ENCODE results near the gene DKKL1. TPM values are rescaled to one million over a fixed set of nuclear protein-coding genes. Genes with fewer than 3 reads are reported as not detected.

The DKKL1 gene
- total RNA-seq, 1 donor from 2014 or later = 4.4 TPM

DNA sequence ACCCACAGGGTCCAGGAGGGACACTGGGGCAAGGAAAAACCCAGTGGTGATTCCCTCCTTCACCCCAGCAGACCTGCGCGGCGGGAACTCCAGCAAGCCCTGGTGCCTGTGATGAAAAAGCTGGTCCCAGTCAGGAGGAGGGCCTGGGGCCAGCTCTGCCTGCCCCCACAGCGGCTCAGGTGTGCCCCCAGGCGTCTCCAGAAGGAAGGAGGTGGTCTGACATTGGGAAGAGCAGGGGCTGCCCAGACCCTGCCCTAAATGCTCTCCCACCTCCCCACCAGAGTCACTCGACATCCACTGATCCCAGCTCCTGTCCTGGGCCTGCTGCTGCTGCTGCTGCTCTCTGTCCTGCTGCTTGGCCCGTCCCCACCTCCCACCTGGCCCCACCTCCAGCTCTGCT, 53.4 kb downstream of the DKKL1 start:
- Mint-ChIP-seq H3K9me3 (ENCODE audit: unreplicated experiment) (no peaks in the 10 kb centered on the region), H3K27me3 (ENCODE audit: unreplicated experiment) (peaks cover 55% of the 10 kb centered on the region), H3K27ac (ENCODE audit: unreplicated experiment) (no peak overlapping the region), H3K36me3 (ENCODE audit: unreplicated experiment) (no peaks in the 10 kb centered on the region), H3K4me3 (ENCODE audit: unreplicated experiment) (no peak overlapping the region), H3K4me1 (ENCODE audit: unreplicated experiment) (peaks cover 11% of the 10 kb centered on the region)
- TF ChIP-seq, protein P1, sequence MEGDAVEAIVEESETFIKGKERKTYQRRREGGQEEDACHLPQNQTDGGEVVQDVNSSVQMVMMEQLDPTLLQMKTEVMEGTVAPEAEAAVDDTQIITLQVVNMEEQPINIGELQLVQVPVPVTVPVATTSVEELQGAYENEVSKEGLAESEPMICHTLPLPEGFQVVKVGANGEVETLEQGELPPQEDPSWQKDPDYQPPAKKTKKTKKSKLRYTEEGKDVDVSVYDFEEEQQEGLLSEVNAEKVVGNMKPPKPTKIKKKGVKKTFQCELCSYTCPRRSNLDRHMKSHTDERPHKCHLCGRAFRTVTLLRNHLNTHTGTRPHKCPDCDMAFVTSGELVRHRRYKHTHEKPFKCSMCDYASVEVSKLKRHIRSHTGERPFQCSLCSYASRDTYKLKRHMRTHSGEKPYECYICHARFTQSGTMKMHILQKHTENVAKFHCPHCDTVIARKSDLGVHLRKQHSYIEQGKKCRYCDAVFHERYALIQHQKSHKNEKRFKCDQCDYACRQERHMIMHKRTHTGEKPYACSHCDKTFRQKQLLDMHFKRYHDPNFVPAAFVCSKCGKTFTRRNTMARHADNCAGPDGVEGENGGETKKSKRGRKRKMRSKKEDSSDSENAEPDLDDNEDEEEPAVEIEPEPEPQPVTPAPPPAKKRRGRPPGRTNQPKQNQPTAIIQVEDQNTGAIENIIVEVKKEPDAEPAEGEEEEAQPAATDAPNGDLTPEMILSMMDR (IDR thresholded peaks at IDR 0.05) = no peak
- DNase-seq (ENCODE audit: extremely low spot score, unreplicated experiment) = no peak

DNA sequence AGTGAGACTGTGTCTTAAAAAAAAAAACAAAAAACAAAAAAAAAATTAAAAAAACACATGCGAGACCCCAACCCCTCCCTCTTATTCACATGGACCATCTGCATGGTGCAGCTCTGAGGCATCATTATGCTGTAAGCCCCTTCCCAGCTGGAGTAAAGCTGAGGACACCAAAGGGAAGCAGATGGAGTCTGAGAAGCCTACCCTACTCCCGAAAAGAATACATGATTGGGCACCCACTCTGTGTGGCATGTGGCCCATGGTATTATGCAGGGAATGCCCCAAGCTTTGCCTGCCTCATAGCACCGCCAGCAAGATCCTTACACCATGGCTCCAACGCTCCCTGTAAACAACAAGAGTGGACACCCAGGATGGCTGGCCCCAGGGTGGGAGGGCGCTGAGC, 54.8 kb downstream of the DKKL1 start:
- H3K27ac Mint-ChIP-seq (ENCODE audit: unreplicated experiment) = no peak overlapping the region
- H3K27me3 Mint-ChIP-seq (ENCODE audit: unreplicated experiment) = peaks cover 63% of the 10 kb centered on the region
- DNase-seq (ENCODE audit: extremely low spot score, unreplicated experiment) = no peak
- H3K9me3 Mint-ChIP-seq (ENCODE audit: unreplicated experiment) = no peaks in the 10 kb centered on the region
- peaks cover 18% of the 10 kb centered on the region for H3K4me1 Mint-ChIP-seq (ENCODE audit: unreplicated experiment)
- no peak overlapping the region for H3K4me3 Mint-ChIP-seq (ENCODE audit: unreplicated experiment)
- TF ChIP-seq, protein P1 (IDR thresholded peaks at IDR 0.05) = no peak
- no peaks in the 10 kb centered on the region for H3K36me3 Mint-ChIP-seq (ENCODE audit: unreplicated experiment)

DNA sequence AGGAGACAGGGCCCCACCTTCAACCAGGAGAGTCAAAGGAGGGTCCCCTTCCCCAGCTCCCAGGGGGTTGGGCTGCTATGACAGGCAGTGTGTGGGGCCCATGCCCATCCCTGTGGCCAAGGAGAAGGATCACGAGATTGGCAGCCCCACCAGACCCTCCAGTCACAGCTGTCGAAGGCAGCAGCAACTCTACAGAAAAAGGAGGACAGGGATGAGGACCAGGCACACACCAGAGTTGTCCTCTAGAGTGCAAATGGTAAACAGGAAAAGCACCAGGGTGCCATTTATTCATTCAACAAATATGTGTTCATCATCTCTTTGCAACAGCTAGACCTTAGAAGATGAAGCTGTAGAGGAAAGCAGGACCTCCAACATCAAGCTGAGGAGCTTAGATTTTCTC, 55.5 kb downstream of the DKKL1 start:
- TF ChIP-seq, protein P1 (IDR thresholded peaks at IDR 0.05) = no peak
- Mint-ChIP-seq H3K27ac (ENCODE audit: unreplicated experiment) (no peak overlapping the region), H3K27me3 (ENCODE audit: unreplicated experiment) (peaks cover 70% of the 10 kb centered on the region), H3K4me3 (ENCODE audit: unreplicated experiment) (no peak overlapping the region), H3K4me1 (ENCODE audit: unreplicated experiment) (peaks cover 23% of the 10 kb centered on the region), H3K9me3 (ENCODE audit: unreplicated experiment) (no peaks in the 10 kb centered on the region), H3K36me3 (ENCODE audit: unreplicated experiment) (no peaks in the 10 kb centered on the region)
- no peak for DNase-seq (ENCODE audit: extremely low spot score, unreplicated experiment)

DNA sequence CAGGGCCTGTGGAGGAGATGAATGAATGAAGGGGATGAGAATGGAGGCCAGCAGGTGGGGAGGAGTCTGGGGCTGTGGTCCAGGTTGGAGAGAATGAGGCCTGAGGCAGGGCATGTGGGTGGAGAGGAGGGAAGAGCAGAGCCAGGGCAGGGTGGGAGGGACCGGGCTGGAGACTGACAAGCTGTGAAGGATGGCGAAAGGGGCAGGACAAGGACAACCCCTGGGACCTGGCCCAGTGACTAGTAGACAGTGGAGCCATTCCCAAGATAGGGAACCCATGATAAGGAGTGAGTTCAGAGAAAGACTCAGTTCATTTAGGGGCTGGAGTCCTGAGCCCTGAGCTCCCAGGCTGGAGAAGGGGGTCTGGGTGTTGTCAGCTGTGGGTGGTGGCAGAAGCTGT, 56.5 kb downstream of the DKKL1 start:
- Mint-ChIP-seq H3K27me3 (ENCODE audit: unreplicated experiment) (peaks cover 80% of the 10 kb centered on the region), H3K27ac (ENCODE audit: unreplicated experiment) (no peak overlapping the region), H3K4me3 (ENCODE audit: unreplicated experiment) (no peak overlapping the region), H3K4me1 (ENCODE audit: unreplicated experiment) (peaks cover 23% of the 10 kb centered on the region), H3K9me3 (ENCODE audit: unreplicated experiment) (no peaks in the 10 kb centered on the region), H3K36me3 (ENCODE audit: unreplicated experiment) (no peaks in the 10 kb centered on the region)
- TF ChIP-seq, protein P1 (IDR thresholded peaks at IDR 0.05) = no peak
- no peak for DNase-seq (ENCODE audit: extremely low spot score, unreplicated experiment)

DNA sequence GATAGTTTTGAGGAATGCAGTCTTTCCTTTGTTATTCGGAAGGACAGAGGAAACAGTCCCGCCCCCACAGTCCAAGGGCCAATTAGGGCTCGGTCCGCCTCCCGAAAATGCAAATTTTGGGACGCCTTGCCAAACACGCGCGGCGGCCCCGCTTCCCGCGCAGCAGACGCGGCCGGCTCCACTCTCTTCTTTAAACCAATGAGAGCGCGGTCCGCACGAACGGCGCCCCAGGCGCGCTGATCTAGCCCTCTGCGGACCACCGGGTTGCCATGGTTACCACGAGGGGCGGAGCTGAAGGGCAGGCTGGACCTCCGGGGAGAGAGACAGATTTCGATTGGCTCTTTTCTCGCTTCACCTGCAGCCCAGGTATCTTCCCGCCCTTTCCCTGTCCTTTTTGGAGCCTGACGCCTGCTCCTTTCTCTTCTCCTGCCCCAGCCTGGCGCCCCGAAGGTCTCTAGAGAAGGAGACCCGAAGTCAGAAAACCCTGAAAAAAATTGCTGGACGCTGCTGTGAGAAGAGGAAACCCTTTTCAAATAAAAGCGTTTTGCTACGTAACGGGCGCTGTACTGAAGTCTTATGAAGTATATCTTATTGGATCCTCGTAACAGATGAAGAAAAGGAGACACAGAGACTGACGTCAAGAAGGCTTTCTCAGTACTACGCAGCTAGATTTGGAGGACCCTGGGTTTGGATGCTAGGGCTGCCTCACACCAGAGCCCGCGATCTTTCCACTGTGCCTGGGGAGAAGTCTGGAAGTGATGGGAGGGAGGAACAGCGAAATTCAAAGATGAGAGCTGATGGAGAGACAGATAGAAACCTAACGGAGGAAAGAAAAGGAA, 57.6 kb downstream of the DKKL1 start:
- Mint-ChIP-seq H3K36me3 (ENCODE audit: unreplicated experiment) (no peaks in the 10 kb centered on the region), H3K4me3 (ENCODE audit: unreplicated experiment) (peak overlapping the region; percentile 14), H3K27ac (ENCODE audit: unreplicated experiment) (no peak overlapping the region), H3K9me3 (ENCODE audit: unreplicated experiment) (no peaks in the 10 kb centered on the region), H3K27me3 (ENCODE audit: unreplicated experiment) (peaks cover 89% of the 10 kb centered on the region), H3K4me1 (ENCODE audit: unreplicated experiment) (peaks cover 23% of the 10 kb centered on the region)
- DNase-seq (ENCODE audit: extremely low spot score, unreplicated experiment) = peak; percentile 82
- TF ChIP-seq, protein P1 (IDR thresholded peaks at IDR 0.05) = no peak
